ENCODE data around the gene DES. TPM values are rescaled to one million over a fixed set of nuclear protein-coding genes. Genes with fewer than 3 reads are reported as not detected.

The DES gene
- total and polyA plus RNA-seq, 8 donors, result 8.7 to 101 (median 28.5) TPM

GRCh38 chr2:219408204-219408603 is 10.0 kb upstream of the DES start:
- Histone ChIP-seq H3K27me3 (peaks cover 0 to 44% of the 10 kb centered on the region in 2 donors), H3K4me1 (no peaks in the 10 kb centered on the region), H3K36me3 (no peaks in the 10 kb centered on the region), H3K9me3 (no peaks in the 10 kb centered on the region), H3K27ac (no peak overlapping the region), H3K4me3 (no peak overlapping the region)
- ATAC-seq (no peak), DNase-seq (no peak)
- intact Hi-C loops (cut with DNase I), result no loop called here
- no peak for TF ChIP-seq CTCF (IDR thresholded peaks at IDR 0.05)

- no peak overlapping the region for H3K27ac ChIP-seq
- TF ChIP-seq CTCF (IDR thresholded peaks at IDR 0.05), result no peak
- intact Hi-C loops (cut with DNase I), result no loop called here
- no peak overlapping the region for H3K4me3 ChIP-seq
- H3K4me1 ChIP-seq, result no peaks in the 10 kb centered on the region
- peaks cover 0 to 45% of the 10 kb centered on the region in 2 donors for H3K27me3 ChIP-seq
- H3K36me3 ChIP-seq, result no peaks in the 10 kb centered on the region
- no peak for DNase-seq
- ATAC-seq, result no peak
- no peaks in the 10 kb centered on the region for H3K9me3 ChIP-seq
Observed at GRCh38 chr2:219408631-219409030, 9.5 kb upstream of the DES start.

GRCh38 chr2:219409619-219410018 is 8.6 kb upstream of the DES start:
- H3K27me3 ChIP-seq, result peaks cover 0 to 43% of the 10 kb centered on the region in 2 donors
- no peak for ATAC-seq
- H3K9me3 ChIP-seq, result no peaks in the 10 kb centered on the region
- TF ChIP-seq CTCF (IDR thresholded peaks at IDR 0.05), result no peak
- no peak overlapping the region for H3K4me3 ChIP-seq
- no peak for DNase-seq
- intact Hi-C loops (cut with DNase I), result no loop called here
- H3K27ac ChIP-seq, result no peak overlapping the region
- H3K36me3 ChIP-seq, result no peaks in the 10 kb centered on the region
- no peaks in the 10 kb centered on the region for H3K4me1 ChIP-seq

GRCh38 chr2:219410390-219410789 is 7.8 kb upstream of the DES start:
- no peak for ATAC-seq
- no peak overlapping the region for H3K4me3 ChIP-seq
- H3K9me3 ChIP-seq, result no peaks in the 10 kb centered on the region
- no peaks in the 10 kb centered on the region for H3K4me1 ChIP-seq
- intact Hi-C loops (cut with DNase I), result no loop called here
- peaks cover 0 to 43% of the 10 kb centered on the region in 2 donors for H3K27me3 ChIP-seq
- no peak overlapping the region for H3K27ac ChIP-seq
- TF ChIP-seq CTCF (IDR thresholded peaks at IDR 0.05), result no peak
- no peak for DNase-seq
- no peaks in the 10 kb centered on the region for H3K36me3 ChIP-seq

- no peak for ATAC-seq
- no peak for TF ChIP-seq CTCF (IDR thresholded peaks at IDR 0.05)
Observed at GRCh38 chr2:219414857-219415256, 3.3 kb upstream of the DES start.

More at GRCh38 chr2:219414857-219415256, 3.3 kb upstream of the DES start:
- peaks cover 0 to 14% of the 10 kb centered on the region in 2 donors for H3K4me1 ChIP-seq
- intact Hi-C loops (cut with DNase I), result no loop called here
- no peaks in the 10 kb centered on the region for H3K36me3 ChIP-seq
- H3K27me3 ChIP-seq, result peaks cover 14 to 72% of the 10 kb centered on the region in 2 donors
- no peak overlapping the region for H3K27ac ChIP-seq
- no peak for DNase-seq
- H3K4me3 ChIP-seq, result no peak overlapping the region
- H3K9me3 ChIP-seq, result no peaks in the 10 kb centered on the region

Measured in left lung (tissue), 10 donors.